Non-pigmented ciliary epithelial cell (primary cell): Measurements from ENCODE around the gene SESTD1.

Source experiments
- DNase-seq: peaks from one replicate; pipeline ENCODE4 v3.0.0-alpha.2; 2010; ENCODE audit warnings: low read depth

Gene SESTD1

GRCh38 chr2:179264368-179265081, at the start of gene SESTD1:
Gene SESTD1 (minus strand): TSS chr2:179264832. CDS start chr2:179191841, 72,991 bp downstream.
- DNase-seq = no peak

GRCh38 chr2:179313057-179313456, 48.4 kb upstream of the SESTD1 start:
- no peak for DNase-seq

GRCh38 chr2:179311101-179311500, 46.5 kb upstream of the SESTD1 start:
- DNase-seq = no peak

- DNase-seq = no peak
These were observed 43.2 kb upstream of the SESTD1 start for GRCh38 chr2:179307616-179308371.

GRCh38 chr2:179305125-179305524, 40.5 kb upstream of the SESTD1 start:
- no peak for DNase-seq

GRCh38 chr2:179304424-179304823, 39.8 kb upstream of the SESTD1 start:
- DNase-seq = no peak

- DNase-seq = no peak
These were observed 38.3 kb upstream of the SESTD1 start for GRCh38 chr2:179302764-179303571.

- DNase-seq = no peak
These were observed 37.5 kb upstream of the SESTD1 start for GRCh38 chr2:179302149-179302548.

- DNase-seq = no peak
These were observed 34.0 kb upstream of the SESTD1 start for GRCh38 chr2:179298666-179299065.

GRCh38 chr2:179297927-179298326, 33.3 kb upstream of the SESTD1 start:
- no peak for DNase-seq

GRCh38 chr2:179290329-179290728, 25.7 kb upstream of the SESTD1 start:
- DNase-seq = no peak

GRCh38 chr2:179285060-179285459, 20.4 kb upstream of the SESTD1 start:
- no peak for DNase-seq

- no peak for DNase-seq
These were observed 13.0 kb upstream of the SESTD1 start for GRCh38 chr2:179277429-179278196.

GRCh38 chr2:179275253-179276012, 10.8 kb upstream of the SESTD1 start:
- DNase-seq = no peak

GRCh38 chr2:179274749-179275148, 10.1 kb upstream of the SESTD1 start:
- DNase-seq = no peak

GRCh38 chr2:179273461-179273962, 8.9 kb upstream of the SESTD1 start:
- DNase-seq = no peak

- no peak for DNase-seq
These were observed 8.0 kb upstream of the SESTD1 start for GRCh38 chr2:179272406-179273192.

- no peak for DNase-seq
These were observed 6.1 kb upstream of the SESTD1 start for GRCh38 chr2:179270689-179271088.

- DNase-seq = no peak
These were observed 3.8 kb upstream of the SESTD1 start for GRCh38 chr2:179268277-179268925.

GRCh38 chr2:179266271-179266670, 1.6 kb upstream of the SESTD1 start:
- DNase-seq = no peak
